OCI-M2 (cell line): ENCODE measurements around the gene TMEM184A.

ENCODE experiments used
- DNase-seq: peaks from one replicate; lab custom pipeline; 2025; ENCODE audit not compliant: unreplicated experiment; lab: John Stamatoyannopoulos, UW

TMEM184A gene

DNA sequence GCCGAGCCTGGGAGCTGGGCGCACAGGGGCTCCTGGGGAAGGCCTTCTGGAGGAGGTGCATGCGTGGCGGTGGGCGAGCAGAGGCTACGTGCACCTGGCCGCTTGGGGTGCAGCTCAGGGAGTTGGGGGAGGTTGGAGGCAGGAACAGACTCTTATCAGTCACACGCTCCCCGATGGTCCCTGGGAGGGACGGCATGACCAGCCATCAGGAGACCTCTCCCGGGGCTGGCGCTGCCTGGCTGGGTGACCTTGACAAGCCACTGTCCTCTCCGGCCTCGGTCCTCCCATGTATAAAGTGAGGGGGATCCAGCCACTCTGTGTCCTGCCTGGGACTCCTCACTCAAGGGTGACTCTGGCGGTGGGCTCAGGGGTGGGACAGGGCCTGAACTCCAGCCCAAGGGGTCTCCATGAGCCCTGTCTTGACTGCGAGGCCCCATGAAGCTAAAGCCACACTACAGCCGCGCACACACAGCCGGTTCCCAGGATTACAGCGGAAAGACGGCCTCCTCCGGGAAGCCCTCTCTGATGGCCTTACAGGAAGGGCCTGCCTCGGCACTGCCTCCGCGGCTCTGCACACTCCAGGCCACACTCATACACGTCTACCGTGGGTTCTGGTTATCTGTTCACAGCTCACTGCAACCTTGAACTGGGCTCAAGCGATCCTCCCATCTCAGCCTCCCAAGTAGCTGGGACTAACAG, 2.3 kb downstream of the TMEM184A start:
- no peak for DNase-seq

- no peak for DNase-seq
Observed at GRCh38 chr7:1552200-1552599, 3.8 kb downstream of the TMEM184A start.

- DNase-seq = no peak
Observed at GRCh38 chr7:1550846-1551155, 5.2 kb downstream of the TMEM184A start.

GRCh38 chr7:1550005-1550845, 5.8 kb downstream of the TMEM184A start:
- DNase-seq = no peak

DNA sequence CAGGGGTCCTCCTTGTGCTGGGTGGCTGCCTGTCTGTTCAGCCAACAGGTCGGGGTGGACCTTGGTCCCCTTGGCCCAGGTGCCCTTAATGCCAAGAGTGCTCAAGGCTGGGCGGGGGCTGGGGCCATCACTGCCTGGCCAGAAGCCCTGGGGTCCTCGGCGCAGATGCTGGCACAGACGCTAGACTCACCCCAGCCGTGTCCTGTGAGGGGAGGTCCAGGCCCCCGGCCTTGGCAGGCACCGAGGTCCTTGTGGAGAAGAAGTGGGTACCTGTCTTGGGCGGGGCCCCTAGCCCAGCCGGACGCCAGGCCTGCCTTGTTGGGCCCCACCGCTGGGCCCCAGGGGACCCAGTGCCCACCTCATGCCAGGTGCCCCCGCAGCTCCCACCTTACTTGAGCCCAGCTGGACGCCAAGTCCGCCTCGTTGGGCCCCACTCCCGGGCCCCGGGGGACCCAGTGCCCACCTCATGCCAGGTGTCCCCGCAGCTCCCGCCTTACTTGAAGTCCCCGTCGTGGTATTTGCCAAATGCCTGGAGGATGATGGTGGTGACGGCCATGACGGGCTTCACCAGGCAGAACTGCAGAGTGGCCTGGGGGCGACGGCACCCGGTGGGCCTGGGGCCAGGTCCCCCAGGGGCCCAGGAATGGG, 6.5 kb downstream of the TMEM184A start:
- no peak for DNase-seq

- no peak for DNase-seq
Observed at GRCh38 chr7:1548944-1549343, 7.1 kb downstream of the TMEM184A start.

GRCh38 chr7:1548438-1548831, 7.6 kb downstream of the TMEM184A start:
- no peak for DNase-seq

- DNase-seq = no peak
Observed at GRCh38 chr7:1547777-1548437, 8.1 kb downstream of the TMEM184A start.

GRCh38 chr7:1546909-1547776, 8.9 kb downstream of the TMEM184A start:
- DNase-seq = no peak

GRCh38 chr7:1546274-1546908, 9.6 kb downstream of the TMEM184A start:
- no peak for DNase-seq

DNA sequence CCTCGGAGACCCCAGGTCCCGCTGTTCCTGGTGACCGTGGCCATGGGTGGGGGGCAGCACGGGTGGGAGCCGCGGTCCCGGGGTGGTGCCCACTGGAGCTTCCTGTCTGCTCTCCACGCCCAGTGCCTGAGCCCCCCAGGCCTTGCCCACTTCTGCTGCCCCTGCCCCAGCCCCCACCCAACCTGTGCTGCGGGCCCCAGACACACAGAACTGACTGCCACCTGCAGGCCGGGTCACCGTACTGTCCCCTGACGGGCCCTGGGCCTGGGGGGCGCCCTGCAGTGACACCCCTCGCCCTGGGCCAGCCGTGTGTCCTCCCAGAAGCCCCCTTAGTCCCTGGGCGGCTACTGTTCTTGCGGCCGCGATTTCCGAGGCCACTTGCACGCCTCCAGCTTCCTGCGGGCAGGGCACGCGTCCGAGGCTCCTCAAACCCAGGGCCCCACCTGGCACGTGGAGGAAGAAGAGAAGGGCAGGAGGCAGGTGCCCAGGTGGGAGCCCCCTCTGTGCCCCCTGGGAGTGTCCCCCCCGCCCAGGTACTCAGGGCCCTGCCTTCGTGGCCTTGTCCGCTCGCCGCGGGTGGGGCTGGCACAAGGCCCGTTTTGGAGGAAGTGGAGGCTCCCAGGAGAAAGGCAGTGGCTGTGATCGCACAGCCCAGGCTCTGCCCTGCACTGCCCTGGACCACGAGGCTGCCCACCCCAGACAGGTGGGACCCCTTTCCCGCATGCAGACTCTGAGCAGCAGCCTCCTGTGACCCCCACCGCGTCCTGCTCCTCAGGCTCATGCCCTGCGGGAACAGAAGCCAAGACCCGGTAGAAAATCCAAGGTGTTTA, 10.4 kb downstream of the TMEM184A start:
- no peak for DNase-seq

DNA sequence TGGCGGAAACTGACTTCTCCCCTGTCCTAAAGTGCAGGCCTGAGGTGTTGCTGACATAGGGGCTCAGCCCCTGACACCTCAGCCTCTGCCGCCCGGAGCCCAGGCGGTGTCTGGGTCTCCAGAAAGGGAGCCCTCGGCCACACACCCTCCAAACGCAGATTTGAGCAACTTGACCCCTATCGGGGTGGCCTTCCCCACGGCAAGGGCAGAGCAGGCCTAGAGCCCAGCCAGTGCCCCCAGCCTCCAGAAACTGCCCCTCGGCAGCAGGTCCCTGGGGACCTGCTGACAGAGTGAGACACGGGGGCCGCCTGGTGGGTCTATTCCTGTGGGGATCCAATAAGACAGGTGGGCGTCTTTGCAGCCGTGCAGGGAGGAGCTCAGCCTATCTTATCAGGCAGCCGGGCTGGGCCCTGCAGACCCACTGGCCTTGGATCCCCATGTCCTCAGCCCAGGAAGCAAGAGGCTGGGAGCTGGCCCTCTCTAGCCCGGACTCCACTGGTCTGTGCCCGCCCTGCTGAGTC, 11.0 kb downstream of the TMEM184A start:
- no peak for DNase-seq

DNA sequence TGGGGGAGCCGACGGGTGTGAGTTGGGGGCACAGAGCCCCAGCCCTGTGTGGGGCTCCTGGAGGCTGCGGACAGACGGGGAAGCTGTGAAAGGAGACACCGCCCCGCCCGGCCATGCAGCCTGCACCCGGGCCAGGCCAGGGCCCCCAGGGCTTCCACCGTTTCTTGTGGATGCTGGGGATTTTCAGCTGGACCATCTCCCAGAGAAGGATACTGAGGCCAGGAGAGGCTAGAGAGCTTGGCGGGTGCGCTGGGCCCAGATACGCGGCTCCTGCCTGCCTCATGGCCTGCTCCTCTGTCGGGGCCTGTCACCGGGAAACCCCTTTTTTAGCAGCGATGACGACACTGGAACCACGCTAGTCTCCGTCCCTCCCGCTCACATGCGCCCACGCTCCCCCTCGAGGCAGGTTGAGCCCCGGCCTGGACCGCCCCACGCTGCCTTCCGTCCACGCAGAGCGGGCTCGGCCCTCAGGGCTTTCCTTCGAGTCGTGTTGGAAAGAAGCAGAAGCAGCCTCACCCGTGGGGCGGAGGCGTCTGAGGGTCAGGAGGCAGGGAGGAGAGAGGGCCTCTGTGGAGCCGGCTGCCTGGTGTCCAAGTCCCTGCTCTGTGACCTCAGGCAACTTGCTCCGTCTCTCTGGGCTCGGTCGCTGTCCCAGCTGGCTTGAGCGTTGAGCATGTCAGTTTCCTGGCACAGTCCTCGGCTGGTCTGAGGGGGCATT, 11.7 kb downstream of the TMEM184A start:
- DNase-seq = no peak

DNA sequence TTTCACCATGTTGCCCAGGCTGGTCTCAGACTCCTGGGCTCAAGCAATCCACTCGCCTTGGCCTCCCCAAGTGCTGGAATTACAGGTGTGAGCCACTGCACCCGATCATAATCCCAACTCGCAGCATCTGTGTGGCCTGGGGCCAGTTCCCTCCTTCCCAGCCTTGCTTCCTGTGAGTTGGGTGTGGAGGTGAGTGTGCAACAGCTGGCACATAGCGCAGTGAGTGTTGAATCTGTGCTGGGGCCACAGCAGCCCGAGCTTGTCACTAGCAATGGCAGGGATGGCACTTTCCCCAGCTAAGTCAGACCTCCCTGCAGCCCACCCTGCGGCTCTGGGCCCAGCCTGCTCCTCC, 12.2 kb downstream of the TMEM184A start:
- DNase-seq = no peak

- no peak for DNase-seq
Observed at GRCh38 chr7:1542841-1543747, 12.9 kb downstream of the TMEM184A start.

DNA sequence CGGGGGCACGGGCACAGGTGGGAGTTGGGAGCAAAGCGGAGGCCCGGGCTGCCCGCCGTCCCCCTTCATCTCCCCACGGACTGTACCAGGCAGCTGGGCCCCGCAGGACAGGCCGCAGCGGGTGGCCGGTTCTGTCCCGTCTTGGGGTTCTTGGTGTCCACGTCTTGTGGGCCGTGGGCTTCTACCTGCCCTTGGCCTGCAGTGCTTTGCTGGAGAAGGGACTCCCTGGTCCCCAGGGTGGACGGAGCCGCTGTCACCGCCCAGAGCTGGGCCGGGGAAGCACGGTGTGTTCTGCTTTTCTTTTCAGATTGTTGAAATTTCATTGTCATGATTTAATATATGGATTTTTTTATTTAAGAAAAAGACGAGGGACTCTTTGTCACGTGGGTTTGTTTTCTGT, 13.7 kb downstream of the TMEM184A start:
- no peak for DNase-seq

GRCh38 chr7:1541431-1542162, 14.4 kb downstream of the TMEM184A start:
- no peak for DNase-seq
